Transverse colon (tissue), 4 donors: ENCODE data around the gene RECQL. TPM values are rescaled to one million over a fixed set of nuclear protein-coding genes. Genes with fewer than 3 reads are reported as not detected.

Source experiments
- DNase-seq: peaks from one replicate; pipeline ENCODE4 v3.0.0-alpha.2; 2019
- H3K27ac ChIP-seq, 4 donors: fragments of 200-600 bp; sonication (generic); 2 replicates each; pipeline ENCODE4 v1.5.1; 2016 to 2018; ENCODE audit warnings: inconsistent platforms in 4 of 4
- H3K27me3 ChIP-seq: fragments of 200-600 bp; sonication (generic); 2 replicates; pipeline ENCODE4 v1.5.1; 2017; ENCODE audit warnings: inconsistent platforms
- H3K36me3 ChIP-seq, 4 donors: fragments of 200-600 bp; sonication (generic); 2 replicates each; pipeline ENCODE4 v1.5.1; 2017 to 2019; ENCODE audit warnings: inconsistent platforms in 4 of 4
- H3K4me1 ChIP-seq, 4 donors: fragments of 200-600 bp; sonication (generic); 2 replicates each; pipeline ENCODE4 v1.5.1; 2017 to 2020; ENCODE audit warnings: inconsistent platforms in 4 of 4
- H3K4me3 ChIP-seq, 4 donors: fragments of 200-600 bp; sonication (generic); 1 replicate in 1 of 4; 2 replicates in 3 of 4; pipeline versions ENCODE4 v1.5.1 to v1.6.1; 2017 to 2019; ENCODE audit warnings: inconsistent platforms in 4 of 4
- H3K9me3 ChIP-seq, 2 donors: fragments of 200-600 bp; sonication (generic); 2 replicates each; pipeline ENCODE4 v1.5.1; 2017 to 2019; ENCODE audit warnings: inconsistent platforms in 2 of 2
- EP300 ChIP-seq: sonication (generic); formaldehyde crosslinking; IDR thresholded peaks from one replicate; pipeline ENCODE4 v1.6.1; 2017; ENCODE audit warnings: antibody characterized with exemption, low read depth
- POLR2A ChIP-seq: fragments of 450-650 bp; IDR thresholded peaks from one replicate; pipeline ENCODE4 v1.6.1; 2016; ENCODE audit warnings: antibody characterized with exemption, mild to moderate bottlenecking, moderate library complexity
- POLR2AphosphoS5 ChIP-seq, 3 donors: sonication (generic); formaldehyde crosslinking; IDR thresholded peaks; one replicate each; pipeline ENCODE4 v1.6.1; 2016; ENCODE audit warnings: antibody characterized with exemption in 3 of 3
- WGBS, 2 donors: methylation state at CpG; one replicate each; pipeline ENCODE4 v1.1.5; 2018; ENCODE audit warnings: low coverage in 1 of 2; 5-methylcytosine and 5-hydroxymethylcytosine counted together
- in situ Hi-C, 4 donors: fragments of 200-750 bp; cut with MboI; loops; one replicate each; pipeline versions ENCODE4 v1.15.0 to v1.15.1; 2017; ENCODE audit warnings: low sequenced_read_pairs in 3 of 4, low pct_ligation_motif_present in 1 of 4, low pct_unique_long_range_greater_than_20kb in 1 of 4
- intact Hi-C: fragments of 100-400 bp; cut with DNase I; formaldehyde crosslinking; loops from one replicate; pipeline ENCODE4 v1.15.1; 2023; ENCODE audit warnings: low total_unique reads
- total RNA-seq, 4 donors: library from RNA; depleted of rRNA; stranded (reverse); fragments of >200 nt; gene quantifications; one replicate each; pipeline ENCODE4 v1.1.0, GENCODE V29; 2016
- TF ChIP-seq, protein P1 (sequence below), 5 experiments: fragments of 200-600 bp in 3 of 5; fragments of 450-650 bp in 2 of 5; sonication (generic) in 3 of 5; IDR thresholded peaks; 1 replicate in 2 of 5; 2 replicates in 3 of 5; pipeline ENCODE4 v1.5.1; 2016 to 2017; ENCODE audit warnings: antibody characterized with exemption in 5 of 5, inconsistent platforms in 3 of 5, mild to moderate bottlenecking in 2 of 5, moderate library complexity in 1 of 5

RECQL gene
- total RNA-seq, result 10 to 100 TPM in 3 of 4 donors, 1 to 10 TPM in 1; 2.2 to 32.0 (median 13.5) TPM

GRCh38 chr12:21501258-21502163, at the start of gene RECQL, which contains the start of gene GOLT1B:
TSS of gene RECQL (minus strand) at chr12:21501635. CDS start at chr12:21499570, 2,065 bp downstream.
TSS of gene GOLT1B (plus strand) at chr12:21501789. CDS start at chr12:21501924, 135 bp downstream.
- in situ Hi-C loops (loop anchor here in 1 of 4 donors (10.0 kb wide), 1 partner anchor 543 kb away; the partner anchor contains the start of gene CMAS), intact Hi-C loops (loop anchor here (10.0 kb wide), 1 partner anchor 183 kb away; no protein-coding TSS in a partner anchor)
- Histone ChIP-seq H3K4me3 (peak within 1 kb of the TSS; percentile 84 to 98 (median 92)), H3K9me3 (no peaks in the 10 kb centered on the region), H3K27ac (peak within 1 kb of the TSS; percentile 87 to 92 (median 89)), H3K36me3 (peaks cover 0 to 8% (median 0%) of the 10 kb centered on the region in 4 donors), H3K27me3 (no peaks in the 10 kb centered on the region), H3K4me1 (peaks cover 14 to 34% (median 25%) of the 10 kb centered on the region in 4 donors)
- WGBS, 2 donors, result 0 to 1% methylated on average over 7 to 55 of the region's 61 CpGs
- peak; percentile 95 for DNase-seq
- peak; percentile 73 to 79 (median 76) for TF ChIP-seq POLR2AphosphoS5 (IDR thresholded peaks at IDR 0.05)
- no peak for TF ChIP-seq EP300
- TF ChIP-seq, protein P1, sequence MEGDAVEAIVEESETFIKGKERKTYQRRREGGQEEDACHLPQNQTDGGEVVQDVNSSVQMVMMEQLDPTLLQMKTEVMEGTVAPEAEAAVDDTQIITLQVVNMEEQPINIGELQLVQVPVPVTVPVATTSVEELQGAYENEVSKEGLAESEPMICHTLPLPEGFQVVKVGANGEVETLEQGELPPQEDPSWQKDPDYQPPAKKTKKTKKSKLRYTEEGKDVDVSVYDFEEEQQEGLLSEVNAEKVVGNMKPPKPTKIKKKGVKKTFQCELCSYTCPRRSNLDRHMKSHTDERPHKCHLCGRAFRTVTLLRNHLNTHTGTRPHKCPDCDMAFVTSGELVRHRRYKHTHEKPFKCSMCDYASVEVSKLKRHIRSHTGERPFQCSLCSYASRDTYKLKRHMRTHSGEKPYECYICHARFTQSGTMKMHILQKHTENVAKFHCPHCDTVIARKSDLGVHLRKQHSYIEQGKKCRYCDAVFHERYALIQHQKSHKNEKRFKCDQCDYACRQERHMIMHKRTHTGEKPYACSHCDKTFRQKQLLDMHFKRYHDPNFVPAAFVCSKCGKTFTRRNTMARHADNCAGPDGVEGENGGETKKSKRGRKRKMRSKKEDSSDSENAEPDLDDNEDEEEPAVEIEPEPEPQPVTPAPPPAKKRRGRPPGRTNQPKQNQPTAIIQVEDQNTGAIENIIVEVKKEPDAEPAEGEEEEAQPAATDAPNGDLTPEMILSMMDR (IDR thresholded peaks at IDR 0.05), result no peak
- peak; percentile 67 for TF ChIP-seq POLR2A

DNA sequence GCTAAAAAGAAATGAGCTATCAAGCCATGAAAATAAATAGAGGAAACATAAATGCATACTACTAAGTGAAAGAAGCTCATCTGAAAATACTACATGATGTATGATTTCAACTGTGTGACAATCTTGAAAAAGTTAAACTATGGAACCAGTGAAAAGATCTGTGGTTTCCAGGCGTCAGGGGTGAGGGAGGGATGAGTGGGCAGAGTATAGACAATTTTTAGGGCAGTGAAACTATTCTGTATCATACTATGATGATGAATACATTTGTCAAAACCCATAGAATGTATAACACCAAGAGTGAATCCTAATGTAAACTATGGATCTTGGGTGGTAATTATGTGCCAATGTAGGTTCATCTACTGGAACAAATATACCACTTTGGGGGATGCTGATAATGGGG, 46.0 kb upstream of the RECQL start:
- in situ Hi-C loops, result no loop called here
- Histone ChIP-seq H3K9me3 (no peaks in the 10 kb centered on the region), H3K27ac (no peak overlapping the region), H3K4me1 (peaks cover 0 to 4% (median 0%) of the 10 kb centered on the region in 4 donors), H3K36me3 (no peaks in the 10 kb centered on the region), H3K27me3 (no peaks in the 10 kb centered on the region), H3K4me3 (no peak overlapping the region)
- intact Hi-C loops, result no loop called here
- 86 to 89% methylated on average over 1 of the region's 1 CpG for WGBS, 2 donors
- DNase-seq, result no peak
- TF ChIP-seq POLR2A, result no peak
- TF ChIP-seq, protein P1 (IDR thresholded peaks at IDR 0.05), result no peak

- Histone ChIP-seq H3K9me3 (no peaks in the 10 kb centered on the region), H3K27ac (no peak overlapping the region), H3K36me3 (no peaks in the 10 kb centered on the region), H3K4me3 (no peak overlapping the region), H3K27me3 (no peaks in the 10 kb centered on the region), H3K4me1 (peaks cover 0 to under 1% (median 0%) of the 10 kb centered on the region in 4 donors)
- in situ Hi-C loops, result no loop called here
- no peak for DNase-seq
- intact Hi-C loops, result no loop called here
- TF ChIP-seq POLR2A, result no peak
- TF ChIP-seq, protein P1 (IDR thresholded peaks at IDR 0.05), result no peak
- TF ChIP-seq EP300, result no peak
- TF ChIP-seq POLR2AphosphoS5 (IDR thresholded peaks at IDR 0.05), result no peak
- 7 to 14% methylated on average over 1 of the region's 1 CpG for WGBS, 2 donors
Measured at GRCh38 chr12:21546716-21547115, 45.3 kb upstream of the RECQL start.

- intact Hi-C loops (no loop called here), in situ Hi-C loops (no loop called here)
- TF ChIP-seq POLR2AphosphoS5 (IDR thresholded peaks at IDR 0.05) (no peak), EP300 (no peak), POLR2A (no peak)
- TF ChIP-seq, protein P1 (IDR thresholded peaks at IDR 0.05), result no peak
- H3K27me3 ChIP-seq, result no peaks in the 10 kb centered on the region
- WGBS, 2 donors, result 85 to 86% methylated on average over 2 of the region's 2 CpGs
- H3K27ac ChIP-seq, result no peak overlapping the region
- no peak overlapping the region for H3K4me3 ChIP-seq
- H3K4me1 ChIP-seq, result no peaks in the 10 kb centered on the region
- no peaks in the 10 kb centered on the region for H3K36me3 ChIP-seq
- DNase-seq, result no peak
- H3K9me3 ChIP-seq, result no peaks in the 10 kb centered on the region
Measured at GRCh38 chr12:21545557-21545956, 44.1 kb upstream of the RECQL start.
